Breast epithelium (tissue), 4 donors: ENCODE measurements around the gene ATP5PO. TPM values are rescaled to one million over a fixed set of nuclear protein-coding genes. Genes with fewer than 3 reads are reported as not detected.
"Not testable (repeated sequence)": the region's sequence is repeated elsewhere in the genome, so short reads cannot be mapped to it uniquely, and the experiment has no call there.

Source experiments
- DNase-seq, 2 donors: peaks; one replicate each; pipeline ENCODE4 v3.0.0-alpha.2; 2019; ENCODE audit warnings: low spot score in 2 of 2
- H3K27ac ChIP-seq, 2 donors: fragments of 200-600 bp; sonication (generic) in 1 of 2; one replicate each; pipeline ENCODE4 v1.5.1; 2016 to 2019; ENCODE audit warnings: mild to moderate bottlenecking in 1 of 2
- H3K27me3 ChIP-seq, 2 donors: fragments of 200-600 bp; sonication (generic) in 1 of 2; one replicate each; pipeline versions ENCODE4 v1.5.1 to v1.6.0; 2017 to 2019; ENCODE audit warnings: control low read depth in 1 of 2, mild to moderate bottlenecking in 1 of 2
- H3K36me3 ChIP-seq: fragments of 200-600 bp; one replicate; pipeline ENCODE4 v1.5.1; 2019
- H3K4me1 ChIP-seq, 2 donors: fragments of 200-600 bp; sonication (generic); one replicate each; pipeline ENCODE4 v1.5.1; 2016 to 2019; ENCODE audit warnings: control low read depth in 1 of 2
- H3K4me3 ChIP-seq, 3 donors: fragments of 200-600 bp; sonication (generic); 1 replicate in 2 of 3; 2 replicates in 1 of 3; pipeline ENCODE4 v1.5.1; 2016 to 2019; ENCODE audit warnings: mild to moderate bottlenecking in 3 of 3, moderate library complexity in 2 of 3
- H3K9me3 ChIP-seq, 2 donors: fragments of 200-600 bp; sonication (generic) in 1 of 2; one replicate each; pipeline ENCODE4 v1.5.1; 2016 to 2019; ENCODE audit warnings: control low read depth in 1 of 2
- CTCF ChIP-seq, 3 donors: fragments of 450-650 bp; IDR thresholded peaks; one replicate each; pipeline ENCODE4 v1.5.1; 2016 to 2017; ENCODE audit warnings: antibody characterized with exemption in 3 of 3, mild to moderate bottlenecking in 3 of 3, moderate library complexity in 3 of 3
- POLR2A ChIP-seq: fragments of 450-650 bp; IDR thresholded peaks from one replicate; pipeline ENCODE4 v1.6.1; 2016; ENCODE audit warnings: antibody characterized with exemption, mild to moderate bottlenecking, moderate library complexity
- POLR2AphosphoS5 ChIP-seq, 3 donors: sonication (generic); formaldehyde crosslinking; IDR thresholded peaks; one replicate each; pipeline ENCODE4 v1.6.1; 2017; ENCODE audit warnings: antibody characterized with exemption in 3 of 3
- intact Hi-C: fragments of 100-400 bp; cut with DNase I; formaldehyde crosslinking; loops from one replicate; pipeline ENCODE4 v1.15.1; 2023; ENCODE audit warnings: low total_unique reads
- total RNA-seq, 3 donors: library from RNA; depleted of rRNA; stranded (reverse); fragments of >200 nt; gene quantifications; one replicate each; pipeline ENCODE4 v1.1.0, GENCODE V29; 2016

ATP5PO gene
- total RNA-seq, 3 donors from 2014 or later: 161 to 234 (median 170) TPM

- intact Hi-C loops: loop anchor here (10.0 kb wide), 1 partner anchor 158 kb away; no protein-coding TSS in a partner anchor
- peak overlapping the region; percentile 13 to 48 for H3K27ac ChIP-seq
Observed at GRCh38 chr21:33936301-33937038, 20.9 kb upstream of the ATP5PO start.

GRCh38 chr21:33932731-33933130 is 17.1 kb upstream of the ATP5PO start:
- TF ChIP-seq POLR2AphosphoS5 (IDR thresholded peaks at IDR 0.05) (no peak), POLR2A (no peak)
- H3K27ac ChIP-seq: peak overlapping the region in 1 of 2 donors; percentile 3
- H3K36me3 ChIP-seq: no peaks in the 10 kb centered on the region
- no peaks in the 10 kb centered on the region for H3K27me3 ChIP-seq
- no peak for DNase-seq
- H3K9me3 ChIP-seq: no peaks in the 10 kb centered on the region
- peaks cover 0 to 6% of the 10 kb centered on the region in 2 donors for H3K4me1 ChIP-seq
- intact Hi-C loops: loop anchor here (10.0 kb wide), 1 partner anchor 162 kb away; no protein-coding TSS in a partner anchor
- peak overlapping the region in 1 of 3 donors; percentile 63 for H3K4me3 ChIP-seq

More at GRCh38 chr21:33936301-33937038, 20.9 kb upstream of the ATP5PO start:
- no peak for TF ChIP-seq CTCF (IDR thresholded peaks at IDR 0.05)
- no peak for TF ChIP-seq POLR2AphosphoS5 (IDR thresholded peaks at IDR 0.05)
- TF ChIP-seq POLR2A: no peak
- no peak for DNase-seq
- no peak overlapping the region for H3K4me3 ChIP-seq
- no peaks in the 10 kb centered on the region for H3K27me3 ChIP-seq
- H3K9me3 ChIP-seq: no peaks in the 10 kb centered on the region
- H3K4me1 ChIP-seq: peaks cover 0 to 6% of the 10 kb centered on the region in 2 donors
- no peaks in the 10 kb centered on the region for H3K36me3 ChIP-seq

GRCh38 chr21:33931799-33932390 is 16.3 kb upstream of the ATP5PO start:
- intact Hi-C loops: loop anchor here (10.0 kb wide), 1 partner anchor 163 kb away; no protein-coding TSS in a partner anchor
- Histone ChIP-seq H3K9me3 (no peaks in the 10 kb centered on the region), H3K27ac (peak overlapping the region; percentile 23 to 48), H3K27me3 (no peaks in the 10 kb centered on the region), H3K36me3 (no peaks in the 10 kb centered on the region), H3K4me1 (peaks cover 0 to 6% of the 10 kb centered on the region in 2 donors), H3K4me3 (peak overlapping the region; percentile 44 to 63 (median 45))
- no peak for TF ChIP-seq POLR2AphosphoS5 (IDR thresholded peaks at IDR 0.05)
- TF ChIP-seq CTCF (IDR thresholded peaks at IDR 0.05): no peak
- TF ChIP-seq POLR2A: no peak
- no peak for DNase-seq

GRCh38 chr21:33931052-33931798 is 15.6 kb upstream of the ATP5PO start:
- not testable (repeated sequence) for H3K4me1 ChIP-seq, H3K9me3 ChIP-seq, H3K27me3 ChIP-seq, H3K36me3 ChIP-seq, DNase-seq
- peak overlapping the region; percentile 44 to 63 (median 45) for H3K4me3 ChIP-seq
- H3K27ac ChIP-seq: peak overlapping the region in 1 of 2 donors; percentile 48
- intact Hi-C loops: loop anchor here (10.0 kb wide), 1 partner anchor 164 kb away; no protein-coding TSS in a partner anchor

GRCh38 chr21:33926248-33926647 is 10.6 kb upstream of the ATP5PO start:
- H3K4me3 ChIP-seq, H3K36me3 ChIP-seq, H3K27ac ChIP-seq, H3K9me3 ChIP-seq, DNase-seq, intact Hi-C loops, H3K27me3 ChIP-seq: not testable (repeated sequence)
- H3K4me1 ChIP-seq: peaks cover 0 to 11% of the 10 kb centered on the region in 2 donors

- no peaks in the 10 kb centered on the region for H3K9me3 ChIP-seq
- TF ChIP-seq POLR2AphosphoS5 (IDR thresholded peaks at IDR 0.05) (no peak), POLR2A (no peak), CTCF (IDR thresholded peaks at IDR 0.05) (no peak)
- H3K27me3 ChIP-seq: no peaks in the 10 kb centered on the region
- H3K27ac ChIP-seq: no peak overlapping the region
- no peaks in the 10 kb centered on the region for H3K36me3 ChIP-seq
- no peak for DNase-seq
- intact Hi-C loops: loop anchor here (2.0 kb wide), 1 partner anchor 424 kb away; no protein-coding TSS in a partner anchor
- peaks cover 0 to 11% of the 10 kb centered on the region in 2 donors for H3K4me1 ChIP-seq
- H3K4me3 ChIP-seq: no peak overlapping the region
Observed at GRCh38 chr21:33924766-33925100, 9.1 kb upstream of the ATP5PO start.
